Measurements from ENCODE around the gene NDUFAF5.

NDUFAF5 gene

GRCh38 chr20:13821876-13822275, 37.0 kb downstream of the NDUFAF5 start:
- no peak for DNase-seq (ENCODE audit: low read depth in 2 of 2)

DNA sequence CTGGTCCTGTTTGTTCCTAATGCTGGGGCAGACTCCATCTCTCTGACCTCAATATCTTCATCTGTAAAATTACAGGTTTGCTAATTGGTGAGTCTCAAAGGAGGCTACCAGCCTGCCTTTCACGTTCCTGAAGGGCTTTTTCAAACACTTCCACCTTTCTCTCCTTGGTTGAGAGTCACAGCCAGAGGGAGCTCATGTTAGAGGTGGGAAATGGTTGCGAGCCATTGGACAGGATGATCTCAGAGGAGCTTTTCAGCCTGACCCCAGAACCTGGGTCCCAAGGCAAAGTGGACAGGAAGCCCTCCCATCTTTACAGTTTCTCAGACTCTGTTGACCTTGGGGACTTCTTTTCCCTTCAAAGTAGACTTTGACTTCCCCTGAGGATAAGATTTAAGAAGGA, 37.6 kb downstream of the NDUFAF5 start:
- DNase-seq (ENCODE audit: low read depth in 2 of 2), result no peak

DNA sequence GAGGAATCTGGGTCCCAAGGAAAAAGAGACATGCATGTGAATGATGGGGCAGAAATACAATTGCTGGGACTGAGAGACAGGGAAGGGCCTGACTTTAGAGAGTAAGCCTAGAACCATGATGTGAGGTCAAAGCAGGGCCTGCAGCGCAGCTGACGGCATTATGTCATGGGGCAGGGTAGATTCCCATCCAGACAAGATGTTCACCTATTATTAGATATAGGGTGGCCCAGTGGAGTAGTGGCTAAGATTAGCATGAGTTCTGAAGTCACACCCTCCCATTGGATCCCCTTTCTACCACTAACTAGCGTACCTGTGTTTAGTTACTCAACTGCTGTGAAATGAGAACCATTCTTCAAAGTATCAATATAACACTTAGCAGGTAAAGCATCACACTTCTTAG, 39.6 kb downstream of the NDUFAF5 start:
- DNase-seq (ENCODE audit: low read depth in 2 of 2), result no peak

DNA sequence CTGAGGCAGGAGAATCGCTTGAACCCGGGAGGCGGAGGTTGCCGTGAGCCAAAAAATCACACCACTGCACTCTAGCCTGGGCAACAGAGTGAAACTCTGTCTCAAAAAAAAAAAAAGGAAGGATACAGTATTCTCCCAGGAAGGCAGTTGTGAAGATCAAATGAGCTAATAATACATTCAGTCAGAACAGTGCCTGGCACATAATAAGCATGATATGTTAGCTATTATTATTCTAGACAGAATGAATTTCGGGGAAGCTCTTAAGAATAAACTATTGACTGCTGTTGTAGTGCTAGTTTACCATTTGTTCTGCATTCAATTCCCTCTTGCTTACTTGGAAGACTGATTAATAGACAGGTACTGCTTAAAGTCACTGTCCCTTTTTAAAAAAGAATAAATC, 40.6 kb downstream of the NDUFAF5 start:
- no peak for DNase-seq (ENCODE audit: low read depth in 2 of 2)

GRCh38 chr20:13831476-13831875, 46.6 kb downstream of the NDUFAF5 start:
- no peak for DNase-seq (ENCODE audit: low read depth in 2 of 2)

- DNase-seq (ENCODE audit: low read depth in 2 of 2), result no peak
Measured at GRCh38 chr20:13838664-13839063, 53.8 kb downstream of the NDUFAF5 start.

GRCh38 chr20:13839421-13840092, 54.7 kb downstream of the NDUFAF5 start:
- DNase-seq (ENCODE audit: low read depth in 2 of 2), result no peak

DNA sequence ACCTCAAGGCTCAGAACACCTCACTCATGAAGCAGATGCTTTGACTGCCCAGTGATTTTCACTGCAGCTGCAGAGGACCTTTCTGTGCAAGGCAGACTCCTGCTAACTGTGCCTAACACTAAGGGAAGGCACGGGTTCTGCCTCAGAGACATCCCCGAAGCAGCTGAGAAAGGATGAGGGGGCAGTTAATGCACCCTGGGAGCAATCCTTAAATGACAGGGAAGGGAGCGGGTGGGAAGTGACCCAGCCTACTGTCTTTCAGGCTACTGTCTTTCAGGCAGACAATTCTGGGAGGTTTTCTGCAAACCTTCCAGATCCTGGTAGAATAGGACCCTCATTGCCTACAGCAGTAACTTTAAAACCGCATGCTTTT, 55.3 kb downstream of the NDUFAF5 start:
- no peak for DNase-seq (ENCODE audit: low read depth in 2 of 2)

DNA sequence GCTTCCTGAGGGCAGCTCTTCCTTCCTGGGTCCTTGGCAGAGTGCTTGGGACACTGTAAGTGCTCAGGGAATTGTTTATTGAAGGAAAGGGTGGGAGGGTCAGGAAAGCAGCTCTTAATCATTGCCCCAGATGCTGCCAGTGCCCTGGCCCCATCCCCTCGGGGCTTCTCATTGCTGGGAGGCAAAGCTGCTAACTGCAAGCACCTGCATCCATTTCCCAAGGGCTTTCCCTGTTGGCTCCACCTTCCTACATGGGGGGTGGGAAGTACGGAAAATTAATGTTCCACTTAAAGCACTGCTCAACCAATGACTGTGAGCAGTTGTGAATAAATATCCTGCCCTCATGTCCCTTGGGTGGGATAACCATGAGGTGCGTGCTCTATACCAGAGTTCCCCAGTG, 56.4 kb downstream of the NDUFAF5 start:
- DNase-seq (ENCODE audit: low read depth in 2 of 2), result no peak

DNA sequence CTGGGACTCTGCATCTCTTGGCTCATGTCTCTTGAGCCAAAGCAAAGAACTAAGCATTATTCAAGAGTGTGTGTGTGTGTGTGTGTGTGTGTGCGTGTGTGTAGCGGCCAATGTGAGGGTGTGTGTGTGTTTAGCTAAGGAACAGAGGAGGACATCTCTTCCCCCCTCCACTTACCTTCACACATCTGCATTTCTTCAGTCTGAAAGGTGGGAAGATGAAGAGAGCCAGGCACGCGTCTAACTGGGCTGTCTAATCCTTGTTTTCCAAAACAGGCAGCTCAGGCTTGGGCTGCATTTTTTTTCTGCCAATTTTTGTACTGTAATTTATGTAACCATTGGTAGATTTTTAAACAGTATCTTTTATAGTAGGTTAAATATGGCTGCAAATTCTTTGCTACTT, 59.5 kb downstream of the NDUFAF5 start:
- DNase-seq (ENCODE audit: low read depth in 2 of 2), result no peak

DNA sequence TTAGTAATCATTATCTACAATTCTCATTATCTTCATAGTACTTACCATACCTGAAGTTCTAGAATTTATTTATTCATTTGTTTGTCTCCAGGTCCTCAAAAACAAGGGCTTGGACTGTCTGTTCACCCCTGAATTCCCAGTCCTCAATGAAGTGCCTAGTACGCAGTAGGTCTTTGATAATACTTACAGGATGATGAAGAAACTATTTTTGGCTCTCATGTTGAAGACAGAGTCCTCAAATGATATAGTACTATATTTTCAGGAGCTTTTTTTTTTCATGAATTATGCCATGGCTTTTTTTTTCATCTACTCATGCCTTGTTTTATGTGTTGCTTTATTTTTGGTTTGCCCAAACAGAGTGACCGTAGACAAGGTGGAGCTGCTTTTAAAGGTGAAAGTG, 66.5 kb downstream of the NDUFAF5 start:
- DNase-seq (ENCODE audit: low read depth in 2 of 2), result no peak

DNA sequence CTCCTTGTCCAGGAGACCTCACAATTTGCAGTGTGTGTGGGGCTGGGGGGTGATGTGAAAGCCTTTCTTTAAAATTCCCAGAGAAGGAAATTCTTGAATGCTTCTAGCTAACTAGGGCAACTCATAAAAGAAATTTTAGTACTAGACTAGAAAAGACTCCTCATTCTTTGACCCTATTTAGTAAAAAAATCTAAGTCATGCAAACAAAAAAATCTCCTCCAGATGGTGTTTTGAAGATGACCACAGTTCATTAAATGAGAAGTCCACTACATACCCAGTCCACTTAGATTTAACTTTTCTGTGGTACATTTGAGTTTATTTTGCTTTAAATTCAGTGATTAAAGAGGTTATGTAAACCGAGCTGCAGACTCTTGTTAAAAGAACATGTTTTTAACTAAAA, 67.5 kb downstream of the NDUFAF5 start:
- no peak for DNase-seq (ENCODE audit: low read depth in 2 of 2)

- DNase-seq (ENCODE audit: low read depth in 2 of 2), result no peak
Measured at GRCh38 chr20:13855613-13856012, 70.8 kb downstream of the NDUFAF5 start.

DNA sequence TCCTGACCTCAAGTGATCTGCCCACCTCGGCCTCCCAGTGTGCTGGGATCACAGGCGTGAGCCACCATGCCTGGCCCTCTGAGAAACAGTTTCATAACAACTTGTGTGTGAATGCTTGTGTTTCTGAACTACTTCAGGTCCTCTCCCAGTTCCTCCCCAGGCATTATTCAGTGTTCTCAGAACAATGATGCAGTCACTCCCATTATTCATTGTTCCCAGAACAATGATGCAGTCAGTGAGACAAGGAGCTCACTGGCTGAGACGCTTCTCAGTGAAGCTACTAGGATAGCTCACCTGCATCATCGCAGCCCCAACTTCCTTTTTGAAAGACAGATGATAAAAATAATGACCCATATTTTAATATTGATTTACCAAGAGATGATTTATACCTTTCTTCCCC, 71.5 kb downstream of the NDUFAF5 start:
- no peak for DNase-seq (ENCODE audit: low read depth in 2 of 2)

DNA sequence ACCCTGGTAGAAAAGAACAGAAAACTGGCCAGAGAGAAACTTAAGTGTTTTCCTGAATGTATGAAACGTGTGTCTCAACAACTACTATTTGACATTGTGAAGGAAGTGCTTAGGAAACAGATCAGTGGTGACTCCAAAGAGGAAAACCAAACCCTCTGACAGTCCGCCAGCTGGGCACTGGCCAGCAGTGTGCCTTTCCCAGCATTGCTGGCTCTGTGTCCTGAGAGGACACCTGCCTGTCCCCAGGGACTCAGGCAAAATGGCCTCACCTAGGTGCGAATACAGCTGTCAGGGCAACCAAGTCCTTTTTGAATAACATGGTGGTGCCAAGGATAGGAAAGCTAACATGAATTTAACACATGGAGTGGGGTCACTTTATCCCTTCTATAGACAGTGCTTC, 72.5 kb downstream of the NDUFAF5 start:
- DNase-seq (ENCODE audit: low read depth in 2 of 2), result no peak

DNA sequence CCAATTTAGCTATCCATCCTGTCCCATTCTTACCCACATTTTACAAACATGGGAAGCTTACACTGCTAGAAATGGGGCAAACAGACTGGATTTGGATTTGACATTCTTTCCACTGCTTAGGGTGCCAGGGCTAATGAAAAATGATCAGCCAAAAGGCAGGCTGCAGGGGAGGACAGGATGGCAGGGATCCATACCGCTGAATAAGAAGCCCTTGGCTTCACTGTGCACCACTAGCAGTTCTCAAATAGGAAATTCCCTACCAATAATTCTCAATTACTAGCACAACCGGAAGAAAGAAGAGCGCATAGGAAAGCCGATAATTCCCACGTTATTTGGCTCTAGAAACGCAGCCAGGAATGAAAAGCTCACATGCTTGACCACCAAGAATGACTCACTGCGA, 73.1 kb downstream of the NDUFAF5 start:
- no peak for DNase-seq (ENCODE audit: low read depth in 2 of 2)

GRCh38 chr20:13858439-13858838, 73.6 kb downstream of the NDUFAF5 start:
- no peak for DNase-seq (ENCODE audit: low read depth in 2 of 2)

GRCh38 chr20:13858871-13859270, 74.0 kb downstream of the NDUFAF5 start:
- no peak for DNase-seq (ENCODE audit: low read depth in 2 of 2)

- no peak for DNase-seq (ENCODE audit: low read depth in 2 of 2)
Measured at GRCh38 chr20:13862245-13862644, 77.4 kb downstream of the NDUFAF5 start.

DNA sequence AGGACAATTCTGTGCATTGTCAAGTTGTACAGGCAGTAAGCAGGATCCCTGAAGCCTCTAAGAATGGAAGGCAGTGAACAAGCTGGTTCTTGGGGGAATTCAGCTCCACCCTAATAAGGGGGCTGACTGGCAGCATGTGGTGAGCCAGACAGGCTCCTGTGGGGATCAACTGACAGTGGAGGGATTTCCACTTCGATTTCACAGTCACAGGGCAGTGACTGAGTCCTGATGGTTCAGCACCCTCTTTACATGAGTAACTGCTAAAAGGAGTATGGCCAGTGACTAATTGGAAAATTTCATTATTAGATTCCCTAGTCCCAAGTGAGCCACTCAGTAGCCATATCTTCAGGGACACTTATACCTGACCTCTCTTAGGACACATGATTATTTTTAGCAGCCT, 78.4 kb downstream of the NDUFAF5 start:
- no peak for DNase-seq (ENCODE audit: low read depth in 2 of 2)

DNA sequence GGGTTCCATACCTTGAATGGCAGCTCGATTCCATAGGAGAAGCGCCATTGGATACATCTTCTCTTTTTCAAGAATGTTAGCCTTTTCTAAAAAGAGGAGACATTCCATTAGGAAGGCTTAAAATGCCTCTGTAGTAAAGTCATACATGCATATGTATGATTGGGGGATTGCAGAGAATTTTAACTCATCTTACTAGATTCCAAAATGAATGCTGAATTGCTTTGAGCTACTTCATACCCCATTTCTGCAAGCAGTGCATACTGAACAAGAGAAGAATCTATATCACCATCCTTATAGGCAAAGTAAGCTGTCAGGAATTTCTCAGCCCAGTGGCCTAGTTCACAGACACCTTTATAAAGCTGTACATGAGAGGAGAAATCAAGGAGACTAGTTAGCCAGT, 80.3 kb downstream of the NDUFAF5 start:
- no peak for DNase-seq (ENCODE audit: low read depth in 2 of 2)

- DNase-seq (ENCODE audit: low read depth in 2 of 2), result no peak
Measured at GRCh38 chr20:13865791-13866351, 81.0 kb downstream of the NDUFAF5 start.

GRCh38 chr20:13868331-13868730, 83.5 kb downstream of the NDUFAF5 start:
- DNase-seq (ENCODE audit: low read depth in 2 of 2), result no peak

DNA sequence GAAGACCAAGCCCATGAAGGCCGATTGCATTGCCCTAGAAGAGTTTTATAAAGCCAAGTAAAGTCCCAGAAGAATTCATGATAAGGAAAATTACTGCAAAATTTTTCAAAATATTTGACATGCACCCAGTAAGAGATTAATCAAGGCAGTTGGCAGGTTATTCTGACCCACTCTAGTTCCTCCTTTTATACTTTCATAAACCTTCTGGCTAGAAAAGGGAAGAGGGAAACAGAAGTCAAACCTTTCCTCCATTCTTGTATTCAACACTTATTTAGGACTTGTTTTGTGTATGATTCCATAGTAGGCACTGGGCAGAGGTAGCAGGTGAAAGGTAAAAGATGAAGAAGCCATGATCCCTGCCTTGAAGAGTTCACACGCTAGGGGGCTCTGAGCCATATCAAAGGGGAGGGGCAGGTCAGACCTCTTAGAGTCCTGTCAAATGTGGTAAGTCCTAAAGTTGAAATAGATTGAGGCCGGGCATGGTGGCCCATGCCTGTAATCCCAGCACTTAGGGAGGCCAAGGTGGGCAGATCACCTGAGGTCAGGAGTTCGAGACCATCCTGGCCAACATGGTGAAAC, 85.4 kb downstream of the NDUFAF5 start:
- no peak for DNase-seq (ENCODE audit: low read depth in 2 of 2)
